K562 (cell line): ENCODE results near the gene PHAX. TPM values are rescaled to one million over a fixed set of nuclear protein-coding genes. Genes with fewer than 3 reads are reported as not detected.
A peak's percentile ranks its signal among the peaks of the same experiment; 100 is the strongest.

Source experiments
- ATAC-seq: fragments of 200-7000 bp; cut with Tn5 transposase; 3 replicates; pipeline ENCODE4 v1.9.1; 2020; ENCODE audit warnings: moderate library complexity
- BruUV-seq: library from RNA; stranded (reverse); fragments of 400-500 nt; replicated peaks from 2 replicates; lab custom pipeline; 2021; lab: Mats Ljungman, UMichigan
- CTCF ChIA-PET: fragments of 300-600 bp; formaldehyde crosslinking; extraction: SDS; loops from one replicate; lab custom pipeline; 2021; ENCODE audit warnings: low intra/inter-chr PET ratio; lab: Yijun Ruan, JAX
- POLR2A ChIA-PET: fragments of 300-600, 350-650 bp; sonication (Branson Sonifier 250); formaldehyde crosslinking; extraction: SDS; loops from one replicate; lab custom pipeline; 2021; ENCODE audit warnings: antibody characterized with exemption, inconsistent platforms; lab: Yijun Ruan, JAX
- DNase-seq, 4 experiments: peaks; one replicate each; pipeline versions ENCODE4 v3.0.0 to v3.0.0-alpha.2; 2011 to 2018; ENCODE audit warnings: low spot score in 3 of 4, mixed read lengths in 3 of 4; ENCODE audit errors: extremely low read depth in 1 of 4
- FAIRE-seq: peaks from 2 replicates; lab custom pipeline; 2011; peaks lifted over from hg19 to GRCh38; lab: Jason Lieb, UNC
- H2AFZ ChIP-seq: 2 replicates; pipeline ENCODE4 v1.6.0; 2011; ENCODE audit warnings: low read depth, low read length, control low read depth, inconsistent platforms
- H3K27ac ChIP-seq: fragments of 200-600 bp; 3 replicates; pipeline ENCODE4 v1.8.0; 2011; ENCODE audit warnings: low read depth, mild to moderate bottlenecking, control low read depth, inconsistent platforms, low read length, moderate library complexity, mixed read lengths; ENCODE audit errors: extremely low read depth
- H3K27me3 ChIP-seq, 2 experiments: fragments of 300-600 bp in 1 of 2; 2 replicates in 1 of 2; 3 replicates in 1 of 2; pipeline versions ENCODE4 v1.6.0 to v1.8.0; 2011; ENCODE audit warnings: inconsistent platforms in 2 of 2, low read length in 2 of 2, mild to moderate bottlenecking in 1 of 2, mixed read lengths in 1 of 2, moderate library complexity in 1 of 2; ENCODE audit not compliant: control insufficient read depth in 2 of 2, insufficient read depth in 2 of 2
- H3K36me3 ChIP-seq: fragments of 300-600 bp; 3 replicates; pipeline ENCODE4 v1.8.0; 2011; ENCODE audit warnings: mild to moderate bottlenecking, low read length, inconsistent platforms; ENCODE audit not compliant: control insufficient read depth, insufficient read depth
- H3K4me1 ChIP-seq, 2 experiments: fragments of 200-600 bp in 1 of 2; replicated peaks in 1 of 2; 2 replicates in 1 of 2; 3 replicates in 1 of 2; pipeline versions ENCODE4 v1.5.1 to v1.8.0; 2011; ENCODE audit warnings: inconsistent platforms in 2 of 2, low read length in 2 of 2, mild to moderate bottlenecking in 1 of 2, mixed read lengths in 1 of 2, moderate library complexity in 1 of 2; ENCODE audit not compliant: control insufficient read depth in 2 of 2, insufficient read depth in 2 of 2
- H3K4me2 ChIP-seq: 2 replicates; pipeline ENCODE4 v1.6.1; 2011; ENCODE audit warnings: low read length, control low read depth, inconsistent platforms, mixed read lengths; ENCODE audit not compliant: insufficient read depth
- H3K4me3 ChIP-seq: fragments of 200-600 bp; sonication (generic), shearing (Covaris generic); 2 replicates; pipeline ENCODE4 v1.5.1; 2016; ENCODE audit warnings: control low read depth, inconsistent platforms
- H3K79me2 ChIP-seq: fragments of 200-600 bp; 3 replicates; pipeline ENCODE4 v1.8.0; 2011; ENCODE audit warnings: low read length, inconsistent platforms; ENCODE audit not compliant: control insufficient read depth, insufficient read depth
- H3K9ac ChIP-seq, 2 experiments: 2 replicates each; pipeline versions ENCODE4 v1.6.0 to v1.6.1; 2011; ENCODE audit warnings: low read depth in 2 of 2, low read length in 2 of 2, control low read depth in 1 of 2, inconsistent platforms in 1 of 2, mild to moderate bottlenecking in 1 of 2, mixed read lengths in 1 of 2; ENCODE audit not compliant: insufficient read depth in 1 of 2
- H3K9me1 ChIP-seq: one replicate; pipeline ENCODE4 v1.6.0; 2011; ENCODE audit warnings: inconsistent platforms, mild to moderate bottlenecking, low read length, moderate library complexity; ENCODE audit not compliant: control insufficient read depth, insufficient read depth
- H3K9me3 ChIP-seq: replicated peaks from 2 replicates; pipeline ENCODE4 v1.5.1; 2011; ENCODE audit warnings: low read depth, low read length, inconsistent platforms; ENCODE audit not compliant: control insufficient read depth, insufficient read depth
- H4K20me1 ChIP-seq: replicated peaks from 2 replicates; pipeline ENCODE4 v1.6.1; 2011; ENCODE audit warnings: low read length, inconsistent platforms, mixed read lengths; ENCODE audit not compliant: control insufficient read depth, insufficient read depth
- ADNP ChIP-seq: fragments of 200-800 bp; sonication (Bioruptor generic); IDR thresholded peaks from 2 replicates; pipeline ENCODE4 v1.6.1; 2016; ENCODE audit warnings: missing genetic modification characterization, missing compliant biosample characterization
- NFE2 ChIP-seq: IDR thresholded peaks from 2 replicates; pipeline ENCODE4 v1.6.1; 2014; ENCODE audit warnings: antibody characterized with exemption, low read depth
- OTX1 ChIP-seq: fragments of 450-650 bp; formaldehyde crosslinking; IDR thresholded peaks from 2 replicates; pipeline ENCODE4 v1.4.0; 2022; ENCODE audit warnings: mild to moderate bottlenecking
- RBM25 ChIP-seq: fragments of 200-400 bp; formaldehyde crosslinking; IDR thresholded peaks from 2 replicates; pipeline ENCODE4 v1.6.1; 2018; ENCODE audit warnings: low read length, low read depth, moderate library complexity; ENCODE audit not compliant: severe bottlenecking
- SRSF3 ChIP-seq: fragments of 200-400 bp; formaldehyde crosslinking; IDR thresholded peaks from 2 replicates; pipeline ENCODE4 v1.6.1; 2016; ENCODE audit warnings: mild to moderate bottlenecking, low read length, moderate library complexity; ENCODE audit not compliant: insufficient read depth
- ZNF121 ChIP-seq: sonication (generic); formaldehyde crosslinking; conservative IDR thresholded peaks from 2 replicates; pipeline ENCODE4 v1.8.0; 2022; ENCODE audit warnings: missing genetic modification reagents
- WGBS: fragments of 100-300 bp; shearing (Covaris generic); methylation state at CpG from one replicate; pipeline ENCODE4 v1.1.6; 2016; ENCODE audit warnings: low coverage, mixed read lengths; ENCODE audit not compliant: insufficient coverage; ENCODE audit errors: missing lambda C conversion rate; 5-methylcytosine and 5-hydroxymethylcytosine counted together
- in situ Hi-C: fragments of 300-500 bp; cut with MboI; formaldehyde crosslinking; loops from 4 replicates; pipeline ENCODE4 v1.15.0; 2018; ENCODE audit warnings: inconsistent platforms, mixed read lengths
- intact Hi-C: fragments of 100-400 bp; cut with micrococcal nuclease; formaldehyde crosslinking; loops from 2 replicates; pipeline ENCODE4 v1.14.2; 2022
- polyA plus RNA-seq, 8 experiments: library from polyadenylated mRNA; depleted of rRNA in 4 of 8; stranded (reverse) in 5 of 8; unstranded in 3 of 8; fragments of >200 nt; fragmentation: Nextera tagmentation in 2 of 8; fragmentation: Illumina TruSeq in 1 of 8; extraction: Ambion mirVana in 2 of 8; extraction: Trizol in 1 of 8; gene quantifications; 2 replicates each; pipeline versions ENCODE4 v1.2.1 to v1.2.3, GENCODE V29; 2011 to 2014; ENCODE audit warnings: inconsistent platforms in 1 of 8, missing spikeins in 1 of 8
- total RNA-seq, 7 experiments: library from RNA; depleted of rRNA in 6 of 7; stranded (reverse); fragments of >200 nt in 6 of 7; fragmentation: Illumina TruSeq in 2 of 7; extraction: Trizol in 2 of 7; gene quantifications; 2 replicates each; pipeline versions ENCODE4 v1.2.1 to v1.2.3, GENCODE V29; 2011 to 2021; ENCODE audit warnings: low replicate concordance in 1 of 7
- TF ChIP-seq, protein P1 (sequence below): sonication (generic); formaldehyde crosslinking; IDR thresholded peaks from 2 replicates; pipeline ENCODE4 v1.8.1; 2023; ENCODE audit warnings: missing genetic modification reagents, mild to moderate bottlenecking, borderline replicate concordance

The PHAX gene
- total and polyA plus RNA-seq, 9 of the 15 experiments (the other 6 are each of a cell fraction or from before 2014, with no cell fraction given), result 20.2 to 59.8 (median 43.5) TPM

DNA sequence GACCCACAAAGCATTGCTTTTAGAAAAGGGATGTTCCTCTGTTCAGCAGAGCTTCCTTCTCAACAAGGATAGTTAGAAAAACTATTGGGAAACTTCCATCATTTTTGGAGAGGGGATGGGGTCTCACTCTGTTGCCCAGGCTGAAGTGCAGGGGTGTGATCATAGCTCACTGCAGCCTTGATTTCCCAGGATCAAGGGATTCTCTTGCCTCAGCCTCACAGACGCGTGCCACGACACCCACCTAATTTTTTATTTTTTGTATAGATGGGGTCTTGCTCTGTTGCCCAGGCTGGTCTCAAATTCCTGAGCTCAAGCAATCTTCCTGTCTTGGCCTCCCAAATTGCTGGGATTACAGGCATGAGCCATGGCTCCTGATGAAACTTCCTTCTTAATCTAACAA is 34.8 kb downstream of the PHAX start:
- Histone ChIP-seq H3K4me2 (no peak overlapping the region), H4K20me1 (no peaks in the 10 kb centered on the region), H3K4me1 (no peaks in the 10 kb centered on the region), H3K9me1 (no peaks in the 10 kb centered on the region), H3K9ac (no peak overlapping the region), H3K27ac (no peak overlapping the region), H3K36me3 (no peaks in the 10 kb centered on the region), H3K27me3 (no peaks in the 10 kb centered on the region; a peak in 1 of 5 replicates), H2AFZ (no peak overlapping the region), H3K79me2 (no peaks in the 10 kb centered on the region), H3K9me3 (no peaks in the 10 kb centered on the region), H3K4me3 (no peak overlapping the region)
- no peak for TF ChIP-seq OTX1 (CRISPR knock-in tag)
- no peak for TF ChIP-seq SRSF3
- peak; percentile 74 for TF ChIP-seq ZNF121
- peak; percentile 9 for TF ChIP-seq RBM25
- ChIA-PET POLR2A (interaction anchor here (2.6 kb wide), 1 partner anchor 11 kb away, joined by 6 read pairs; no protein-coding TSS in a partner anchor), CTCF (no interaction called here)
- DNase-seq, result no peak
- no peak for FAIRE-seq
- no peak for ATAC-seq
- in situ Hi-C loops, result loop anchor here (25.0 kb wide), 1 partner anchor 677 kb away; no protein-coding TSS in a partner anchor
- no TSS peak for BruUV-seq
- intact Hi-C loops, result no loop called here
- WGBS, result 0% methylated on average over 3 of the region's 3 CpGs

- FAIRE-seq, result no peak
- no peak overlapping the region for H3K4me3 ChIP-seq
- ChIA-PET POLR2A (no interaction called here), CTCF (no interaction called here)
- H3K27ac ChIP-seq, result no peak overlapping the region
- H3K27me3 ChIP-seq, result no peaks in the 10 kb centered on the region; a peak in 1 of 5 replicates
- H3K9me3 ChIP-seq, result no peaks in the 10 kb centered on the region
- no peaks in the 10 kb centered on the region for H4K20me1 ChIP-seq
- ATAC-seq, result no peak
- H3K9ac ChIP-seq, result no peak overlapping the region
- H3K9me1 ChIP-seq, result no peaks in the 10 kb centered on the region
- intact Hi-C loops (no loop called here), in situ Hi-C loops (loop anchor here (25.0 kb wide), 1 partner anchor 675 kb away; no protein-coding TSS in a partner anchor)
- no TSS peak for BruUV-seq
- H3K4me1 ChIP-seq, result no peaks in the 10 kb centered on the region; a peak in 1 of 5 replicates
- no peak for DNase-seq
- H3K79me2 ChIP-seq, result no peaks in the 10 kb centered on the region
- no peak overlapping the region for H2AFZ ChIP-seq
- WGBS, result 0% methylated on average over 1 of the region's 1 CpG
- H3K36me3 ChIP-seq, result no peaks in the 10 kb centered on the region
- H3K4me2 ChIP-seq, result no peak overlapping the region
- TF ChIP-seq ADNP (tag), result no peak
- TF ChIP-seq, protein P1, sequence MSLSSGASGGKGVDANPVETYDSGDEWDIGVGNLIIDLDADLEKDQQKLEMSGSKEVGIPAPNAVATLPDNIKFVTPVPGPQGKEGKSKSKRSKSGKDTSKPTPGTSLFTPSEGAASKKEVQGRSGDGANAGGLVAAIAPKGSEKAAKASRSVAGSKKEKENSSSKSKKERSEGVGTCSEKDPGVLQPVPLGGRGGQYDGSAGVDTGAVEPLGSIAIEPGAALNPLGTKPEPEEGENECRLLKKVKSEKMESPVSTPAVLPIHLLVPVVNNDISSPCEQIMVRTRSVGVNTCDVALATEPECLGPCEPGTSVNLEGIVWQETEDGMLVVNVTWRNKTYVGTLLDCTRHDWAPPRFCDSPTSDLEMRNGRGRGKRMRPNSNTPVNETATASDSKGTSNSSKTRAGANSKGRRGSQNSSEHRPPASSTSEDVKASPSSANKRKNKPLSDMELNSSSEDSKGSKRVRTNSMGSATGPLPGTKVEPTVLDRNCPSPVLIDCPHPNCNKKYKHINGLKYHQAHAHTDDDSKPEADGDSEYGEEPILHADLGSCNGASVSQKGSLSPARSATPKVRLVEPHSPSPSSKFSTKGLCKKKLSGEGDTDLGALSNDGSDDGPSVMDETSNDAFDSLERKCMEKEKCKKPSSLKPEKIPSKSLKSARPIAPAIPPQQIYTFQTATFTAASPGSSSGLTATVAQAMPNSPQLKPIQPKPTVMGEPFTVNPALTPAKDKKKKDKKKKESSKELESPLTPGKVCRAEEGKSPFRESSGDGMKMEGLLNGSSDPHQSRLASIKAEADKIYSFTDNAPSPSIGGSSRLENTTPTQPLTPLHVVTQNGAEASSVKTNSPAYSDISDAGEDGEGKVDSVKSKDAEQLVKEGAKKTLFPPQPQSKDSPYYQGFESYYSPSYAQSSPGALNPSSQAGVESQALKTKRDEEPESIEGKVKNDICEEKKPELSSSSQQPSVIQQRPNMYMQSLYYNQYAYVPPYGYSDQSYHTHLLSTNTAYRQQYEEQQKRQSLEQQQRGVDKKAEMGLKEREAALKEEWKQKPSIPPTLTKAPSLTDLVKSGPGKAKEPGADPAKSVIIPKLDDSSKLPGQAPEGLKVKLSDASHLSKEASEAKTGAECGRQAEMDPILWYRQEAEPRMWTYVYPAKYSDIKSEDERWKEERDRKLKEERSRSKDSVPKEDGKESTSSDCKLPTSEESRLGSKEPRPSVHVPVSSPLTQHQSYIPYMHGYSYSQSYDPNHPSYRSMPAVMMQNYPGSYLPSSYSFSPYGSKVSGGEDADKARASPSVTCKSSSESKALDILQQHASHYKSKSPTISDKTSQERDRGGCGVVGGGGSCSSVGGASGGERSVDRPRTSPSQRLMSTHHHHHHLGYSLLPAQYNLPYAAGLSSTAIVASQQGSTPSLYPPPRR (CRISPR knock-in tag), result no peak
- TF ChIP-seq NFE2, result 0 out of 2 replicates have a peak, but pooled peaks have one; percentile 10
Observed at GRCh38 chr5:126636956-126637355, 36.2 kb downstream of the PHAX start.
